GM19099 (cell line): ENCODE results near the gene RPS10.

Experiments
- POLR2A ChIP-seq: IDR thresholded peaks from 3 replicates; pipeline ENCODE4 v1.6.1; 2011; ENCODE audit warnings: low read depth; ENCODE audit not compliant: insufficient read length; ENCODE audit errors: extremely low read depth

RPS10 gene

DNA sequence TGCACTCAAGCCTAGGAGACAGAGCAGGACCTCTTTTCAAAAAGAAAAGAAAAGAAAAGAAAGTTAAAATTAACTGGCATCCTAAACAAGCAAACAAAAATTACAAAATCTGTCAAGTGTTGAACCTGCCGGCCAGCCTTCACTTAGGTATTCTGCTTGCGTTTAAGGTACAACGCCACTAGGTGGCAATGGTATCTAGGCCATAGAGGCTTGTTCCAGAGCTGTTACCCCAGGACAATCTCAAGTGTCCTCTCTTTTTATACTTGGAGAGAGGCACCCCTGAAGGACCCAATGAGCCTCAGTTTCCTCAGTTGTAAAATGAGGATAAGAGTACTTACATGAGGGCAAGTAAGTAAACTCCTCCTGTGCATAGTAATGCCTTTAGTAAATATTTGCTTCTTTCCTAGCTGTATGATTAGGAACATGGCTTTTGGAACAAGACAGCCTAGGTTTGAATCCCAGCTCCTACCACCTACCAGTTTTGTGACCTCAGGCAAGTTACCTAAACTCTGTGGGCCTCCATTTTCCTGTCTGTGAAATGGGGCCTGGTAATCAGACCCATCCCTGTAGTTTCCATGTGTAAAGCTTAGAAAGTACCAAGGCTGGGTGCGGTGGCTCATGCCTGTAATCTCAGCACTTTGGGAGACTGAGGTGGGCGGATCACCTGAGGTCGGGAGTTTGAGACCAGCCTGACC is 34.2 kb upstream of the RPS10 start:
- no peak for TF ChIP-seq POLR2A

DNA sequence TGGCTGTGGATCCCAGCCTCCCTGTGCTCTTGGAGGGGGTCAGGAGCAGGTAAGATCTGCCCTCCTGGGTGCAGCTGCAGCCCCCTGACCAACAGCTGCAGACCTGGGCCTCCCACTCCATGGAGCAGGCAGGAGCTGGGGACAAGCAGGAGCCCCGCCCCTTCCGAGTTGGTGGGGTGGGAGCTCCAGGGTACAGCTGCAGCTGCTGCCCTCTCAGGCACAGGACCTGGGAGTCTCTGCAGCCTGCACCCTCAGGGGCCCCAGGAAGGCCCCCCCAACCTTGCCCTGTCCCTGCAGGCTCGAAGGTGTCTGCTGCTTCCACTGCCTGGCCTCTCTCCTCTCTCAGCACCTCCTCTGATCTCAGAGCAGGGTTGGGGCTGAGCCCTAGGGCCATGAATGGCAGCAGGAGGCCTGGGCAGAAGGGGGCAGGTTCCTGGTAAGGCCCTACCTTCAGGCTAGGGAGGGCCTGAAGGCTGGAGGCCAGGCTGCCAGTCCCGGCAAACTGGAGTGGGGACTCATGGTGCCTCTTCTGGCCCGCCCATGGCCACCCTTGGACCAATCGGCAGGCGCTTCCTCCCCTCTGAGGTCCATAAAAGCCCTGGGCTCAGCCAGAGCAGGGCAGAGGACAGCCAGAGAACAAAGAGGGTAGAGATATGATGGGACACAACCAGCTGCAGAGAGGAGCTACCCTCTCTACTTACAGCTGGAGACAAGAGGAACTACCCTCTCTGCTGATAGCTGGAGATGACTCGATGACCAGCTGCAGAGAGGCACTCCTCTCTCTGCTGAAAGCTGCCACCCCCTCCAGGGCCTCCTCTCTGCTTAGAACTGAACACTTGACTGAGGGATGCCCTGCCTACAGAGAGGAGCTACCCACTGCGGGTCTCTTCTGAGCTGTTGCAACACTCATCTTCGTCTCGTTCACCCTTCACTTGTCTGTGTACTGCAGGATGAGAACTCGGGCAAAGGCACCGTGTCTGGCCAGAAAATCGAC is 32.2 kb upstream of the RPS10 start:
- no peak for TF ChIP-seq POLR2A

DNA sequence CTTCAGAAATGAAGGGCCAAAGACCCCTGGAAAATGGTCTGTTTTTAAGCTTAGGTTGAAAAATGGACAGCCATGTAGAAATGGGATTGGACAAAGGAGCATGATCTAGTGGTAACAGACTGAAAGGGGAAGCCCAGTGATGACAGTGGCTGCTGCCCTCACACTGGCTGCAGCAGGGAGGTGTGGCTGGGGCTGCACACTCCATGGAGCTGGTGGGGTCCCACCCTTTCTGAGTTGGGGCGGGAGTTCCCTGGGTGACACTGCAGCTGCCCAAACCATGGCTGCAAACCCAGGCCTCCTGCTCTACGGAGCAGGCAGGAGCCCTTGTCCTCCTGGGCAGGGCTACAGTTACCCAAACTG is 31.5 kb upstream of the RPS10 start:
- TF ChIP-seq POLR2A = no peak

DNA sequence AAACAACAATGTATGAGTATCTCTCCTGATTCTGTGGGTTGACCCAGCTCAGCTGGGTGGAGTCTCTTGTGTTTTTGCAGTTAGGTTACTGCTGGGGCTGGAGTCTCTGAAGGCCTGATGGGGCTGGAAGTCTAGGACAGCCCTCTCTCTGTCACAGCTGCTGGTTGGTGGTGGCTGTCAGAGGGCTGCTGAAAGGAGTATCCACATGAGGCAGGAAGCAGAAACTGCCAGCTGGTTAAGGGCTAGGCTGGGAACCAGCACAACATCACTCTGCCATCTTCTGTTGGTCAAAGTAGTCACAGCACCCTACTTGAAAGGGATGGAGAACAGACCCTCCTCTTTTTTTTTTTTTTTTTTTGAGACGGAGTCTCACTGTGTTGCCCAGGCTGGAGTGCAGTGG is 30.0 kb upstream of the RPS10 start:
- TF ChIP-seq POLR2A = no peak

GRCh38 chr6:34451192-34451591 is 25.3 kb upstream of the RPS10 start:
- no peak for TF ChIP-seq POLR2A

DNA sequence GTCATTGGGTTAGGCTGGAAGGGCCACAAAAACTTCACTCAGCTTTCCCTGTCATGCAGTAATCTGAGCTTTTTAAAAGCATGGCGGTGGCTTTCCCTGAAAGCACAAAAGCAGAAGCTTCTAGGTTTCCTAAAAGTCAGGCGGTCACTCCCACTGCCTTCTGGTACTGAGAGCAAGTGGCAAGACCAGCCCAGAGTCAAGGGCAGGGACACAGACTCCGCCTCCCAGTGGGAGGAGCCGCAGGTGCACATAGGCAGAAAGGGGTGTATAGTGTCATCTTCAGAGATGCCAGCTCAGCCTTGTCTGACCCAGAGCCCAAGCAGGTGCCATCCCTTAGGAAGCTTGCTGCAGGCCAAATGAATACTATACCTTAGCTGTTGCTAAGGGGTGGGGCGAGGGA is 22.0 kb upstream of the RPS10 start:
- TF ChIP-seq POLR2A = no peak

GRCh38 chr6:34447386-34447785 is 21.5 kb upstream of the RPS10 start:
- no peak for TF ChIP-seq POLR2A

DNA sequence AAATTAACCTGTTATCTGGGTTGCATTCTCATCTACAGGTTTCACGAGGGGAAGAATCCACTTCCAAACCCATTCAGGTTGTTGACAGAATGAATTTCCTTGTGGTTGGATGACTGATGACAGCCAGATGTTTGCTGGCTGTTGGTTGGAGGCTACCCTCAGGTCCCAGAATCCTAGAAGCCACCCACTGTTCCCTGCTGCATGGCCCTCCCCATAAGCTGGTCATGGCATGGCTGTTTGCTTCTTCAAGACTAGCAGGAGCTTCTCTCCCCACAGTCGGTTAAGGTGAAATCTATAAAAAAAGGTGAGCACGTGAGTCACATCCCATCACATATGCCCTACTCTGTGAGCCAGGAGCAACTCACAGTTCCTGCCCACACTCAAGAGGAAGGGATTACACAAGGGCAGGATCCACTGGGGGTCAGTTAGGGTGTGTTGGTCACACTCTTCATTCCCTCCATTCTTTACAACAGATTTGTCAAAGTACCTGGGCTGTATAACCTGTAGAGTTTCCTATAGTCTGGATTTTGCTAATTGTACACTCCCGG is 19.5 kb upstream of the RPS10 start:
- TF ChIP-seq POLR2A = no peak

GRCh38 chr6:34441526-34441925 is 15.7 kb upstream of the RPS10 start:
- TF ChIP-seq POLR2A = no peak

GRCh38 chr6:34439442-34439841 is 13.6 kb upstream of the RPS10 start:
- no peak for TF ChIP-seq POLR2A

DNA sequence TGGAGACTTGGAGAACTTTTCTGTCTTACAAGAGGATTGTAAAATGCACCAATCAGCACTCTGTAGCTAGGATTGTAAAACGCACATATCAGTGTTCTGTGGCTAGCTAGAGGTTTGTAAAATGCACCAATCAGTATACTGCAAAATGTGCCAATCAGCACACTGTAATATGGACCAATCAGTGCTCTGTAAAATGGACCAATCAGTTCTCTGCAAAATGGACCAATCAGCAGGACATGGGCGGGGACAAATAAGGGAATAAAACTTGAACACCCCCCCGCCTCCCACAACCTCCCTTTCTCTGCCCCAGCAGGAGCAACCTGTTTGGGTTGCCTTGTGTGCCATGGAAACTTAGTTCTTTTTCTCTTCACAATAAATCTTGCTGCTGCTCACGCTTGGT is 12.8 kb upstream of the RPS10 start:
- no peak for TF ChIP-seq POLR2A

DNA sequence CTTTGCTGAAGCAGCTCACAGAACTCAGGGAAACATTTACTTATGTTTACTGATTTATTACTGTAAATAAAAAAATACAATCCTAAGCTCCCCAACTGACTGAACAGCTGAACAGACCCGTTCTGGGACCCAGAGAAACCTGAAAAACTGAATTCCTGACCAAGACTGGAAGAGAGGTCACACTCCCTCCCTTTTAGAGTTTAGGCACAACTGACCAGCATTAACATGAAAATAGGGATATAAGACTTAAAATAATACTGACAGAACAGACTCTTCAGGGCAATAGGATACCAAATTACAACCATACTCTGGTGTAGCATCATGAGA is 11.7 kb upstream of the RPS10 start:
- no peak for TF ChIP-seq POLR2A

- TF ChIP-seq POLR2A = no peak
These were observed 11.2 kb upstream of the RPS10 start for GRCh38 chr6:34436803-34437643.

DNA sequence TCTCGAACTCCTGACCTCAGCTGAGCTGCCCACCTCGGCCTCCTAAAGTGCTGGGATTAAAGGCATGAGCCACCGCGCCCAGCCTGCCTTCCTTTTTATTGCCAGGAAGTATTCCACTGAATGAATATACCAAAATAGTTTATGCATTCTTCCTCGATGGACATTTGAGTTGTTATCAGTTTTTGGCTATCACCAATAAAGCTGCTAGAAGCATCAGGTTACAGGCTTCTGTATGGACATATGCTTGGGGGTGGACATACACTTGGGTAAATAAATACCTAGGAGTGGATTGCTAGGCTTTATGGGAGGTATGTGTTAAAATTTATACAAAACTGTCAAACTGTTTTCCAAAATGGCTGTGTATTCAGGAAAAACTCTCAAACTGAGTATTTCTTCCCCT is 10.0 kb upstream of the RPS10 start:
- TF ChIP-seq POLR2A = no peak

- no peak for TF ChIP-seq POLR2A
These were observed 754 bp downstream of the RPS10 start for GRCh38 chr6:34425132-34425497.
